GM19193 (cell line): ENCODE data around the gene RIPOR1.

Experiments
- POLR2A ChIP-seq: IDR thresholded peaks from 4 replicates; pipeline ENCODE4 v1.6.1; 2011; ENCODE audit not compliant: insufficient read depth, insufficient read length; ENCODE audit errors: extremely low read depth

The RIPOR1 gene

DNA sequence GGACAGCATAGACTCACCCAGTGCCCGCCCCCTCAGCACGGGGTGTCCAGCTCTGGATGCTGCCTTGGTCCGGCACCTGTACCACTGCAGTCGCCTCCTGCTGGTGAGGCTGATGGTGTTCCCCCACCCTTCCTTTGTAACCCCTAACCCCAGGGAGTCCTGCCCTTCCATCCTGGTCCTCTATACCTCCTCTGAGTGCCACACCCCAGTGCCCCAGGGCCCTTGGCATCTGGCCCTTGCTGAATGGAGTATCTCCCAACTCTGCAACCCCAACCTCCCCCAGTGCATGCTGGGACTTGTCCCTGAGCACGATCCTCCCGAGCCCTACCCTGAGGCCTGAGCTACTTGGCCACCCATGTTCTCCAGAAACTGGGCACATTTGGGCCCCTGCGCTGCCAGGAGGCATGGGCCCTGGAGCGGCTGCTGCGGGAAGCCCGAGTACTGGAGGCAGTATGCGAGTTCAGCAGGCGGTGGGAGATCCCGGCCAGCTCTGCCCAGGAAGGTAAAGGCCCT, 15.8 kb downstream of the RIPOR1 start:
- no peak for TF ChIP-seq POLR2A

DNA sequence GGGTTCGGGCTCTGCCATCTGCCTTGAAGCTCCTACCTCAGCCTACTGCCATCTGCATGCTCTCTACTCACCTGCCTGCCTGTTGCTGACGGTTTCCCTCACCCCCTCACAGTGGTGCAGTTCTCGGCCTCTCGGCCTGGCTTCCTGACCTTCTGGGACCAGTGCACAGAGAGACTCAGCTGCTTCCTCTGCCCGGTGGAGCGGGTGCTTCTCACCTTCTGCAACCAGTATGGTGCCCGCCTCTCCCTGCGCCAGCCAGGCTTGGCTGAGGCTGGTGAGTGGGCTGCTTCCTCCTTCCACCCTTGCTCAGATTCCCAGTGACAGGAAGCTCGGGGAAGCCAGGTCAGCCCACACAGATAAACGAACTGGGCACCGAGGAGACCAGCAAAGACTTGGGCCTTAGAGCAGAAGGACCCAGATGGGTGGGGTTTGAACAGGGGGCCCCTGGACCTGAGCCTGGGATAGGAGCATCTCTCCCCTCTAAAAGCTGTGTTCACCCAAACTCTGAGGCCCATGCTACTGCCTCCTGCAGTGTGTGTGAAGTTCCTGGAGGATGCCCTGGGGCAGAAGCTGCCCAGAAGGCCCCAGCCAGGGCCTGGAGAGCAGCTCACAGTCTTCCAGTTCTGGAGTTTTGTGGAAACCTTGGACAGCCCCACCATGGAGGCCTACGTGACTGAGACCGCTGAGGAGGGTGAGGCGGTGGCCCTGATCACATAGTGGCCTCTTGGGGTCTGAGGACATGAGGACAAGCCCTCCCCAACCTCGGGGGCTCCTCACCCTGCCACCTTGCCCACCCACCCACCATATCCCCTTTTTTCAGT, 16.4 kb downstream of the RIPOR1 start:
- no peak for TF ChIP-seq POLR2A

DNA sequence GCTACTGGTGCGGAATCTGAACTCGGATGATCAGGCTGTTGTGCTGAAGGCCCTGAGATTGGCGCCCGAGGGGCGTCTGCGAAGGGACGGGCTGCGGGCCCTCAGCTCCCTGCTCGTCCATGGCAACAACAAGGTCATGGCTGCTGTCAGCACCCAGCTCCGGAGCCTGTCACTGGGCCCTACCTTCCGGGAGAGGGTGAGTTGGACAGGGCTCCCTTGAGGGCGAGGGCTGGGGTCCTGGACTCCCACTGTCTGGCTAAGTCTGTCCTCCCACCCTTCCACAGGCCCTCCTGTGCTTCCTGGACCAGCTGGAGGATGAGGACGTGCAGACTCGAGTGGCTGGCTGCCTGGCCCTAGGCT, 17.0 kb downstream of the RIPOR1 start:
- TF ChIP-seq POLR2A, result no peak

GRCh38 chr16:67546091-67546501, 17.5 kb downstream of the RIPOR1 start:
- no peak for TF ChIP-seq POLR2A

DNA sequence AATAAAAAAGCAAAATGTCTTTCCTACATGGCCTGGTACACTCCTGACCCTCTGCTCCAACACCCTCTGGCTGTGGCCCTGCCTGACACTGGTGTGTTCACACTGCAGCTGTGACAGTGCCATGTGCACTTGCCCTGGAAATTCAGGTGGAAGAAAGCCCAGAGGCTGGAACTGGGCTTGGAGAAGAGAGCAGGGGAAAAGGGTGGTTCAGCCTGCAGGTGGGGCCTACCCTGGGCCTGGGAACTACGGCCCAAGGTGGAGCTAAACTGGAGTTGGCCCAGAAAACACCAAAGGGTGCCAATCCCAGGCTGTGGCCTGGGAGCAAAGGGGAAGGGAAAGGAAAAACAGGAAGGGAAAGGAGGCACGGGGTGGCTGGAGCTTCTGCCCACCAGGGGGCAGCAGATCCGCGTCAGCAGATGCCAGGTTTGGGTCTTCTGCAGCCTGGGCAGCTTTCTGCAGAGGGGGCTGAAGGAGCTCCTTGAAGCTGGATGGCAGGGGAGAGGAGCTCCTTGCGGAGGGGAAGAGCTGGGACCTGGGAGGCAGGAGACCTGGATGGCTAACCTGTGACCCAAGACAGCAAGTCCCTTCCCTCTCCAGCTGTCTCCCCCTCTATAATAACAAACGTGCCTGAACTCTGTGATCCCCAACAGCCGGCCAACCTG, 18.3 kb downstream of the RIPOR1 start:
- TF ChIP-seq POLR2A, result no peak

- TF ChIP-seq POLR2A, result no peak
These were observed 19.0 kb downstream of the RIPOR1 start for GRCh38 chr16:67547423-67548264.

DNA sequence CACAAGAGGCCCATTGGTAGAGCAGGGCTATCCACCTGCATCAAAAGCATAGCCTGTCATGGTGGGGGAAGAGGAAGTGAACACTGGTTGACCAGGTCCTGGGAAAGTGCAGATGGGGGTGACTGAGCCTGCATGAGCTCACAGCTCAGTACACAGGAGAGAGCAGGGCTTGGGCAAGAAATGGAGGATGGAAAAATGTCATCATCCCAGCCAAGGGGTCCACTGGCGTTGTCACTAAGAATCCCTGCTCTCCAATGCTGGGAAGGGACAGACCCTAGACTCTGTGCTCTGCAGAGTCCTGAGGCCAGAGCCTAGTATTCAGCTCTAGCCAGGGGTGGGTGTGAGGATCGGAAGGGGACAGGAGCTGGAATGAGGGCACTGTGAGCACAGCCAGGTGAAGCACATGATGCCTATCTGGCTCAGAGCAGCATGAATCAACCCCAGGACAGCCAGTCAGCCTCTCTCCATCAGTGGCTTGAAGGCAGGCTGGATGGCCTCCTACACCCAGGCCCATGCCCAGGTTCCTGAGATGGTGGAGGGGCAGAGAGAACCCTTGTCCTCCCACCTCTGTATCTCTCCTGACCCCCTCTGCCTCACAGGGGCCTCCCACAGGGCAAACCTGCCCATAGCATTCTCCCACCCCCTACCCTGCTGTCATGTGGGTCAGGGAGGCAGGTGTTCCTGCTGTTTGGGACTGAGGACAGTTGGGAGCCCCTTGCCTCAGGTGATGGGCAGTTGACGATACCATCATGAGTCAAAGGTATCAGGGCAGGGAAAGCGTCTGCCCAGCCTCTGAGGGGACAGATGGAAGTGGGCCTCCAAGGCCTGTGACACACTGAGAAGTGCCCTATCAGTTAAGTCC, 19.9 kb downstream of the RIPOR1 start:
- no peak for TF ChIP-seq POLR2A

DNA sequence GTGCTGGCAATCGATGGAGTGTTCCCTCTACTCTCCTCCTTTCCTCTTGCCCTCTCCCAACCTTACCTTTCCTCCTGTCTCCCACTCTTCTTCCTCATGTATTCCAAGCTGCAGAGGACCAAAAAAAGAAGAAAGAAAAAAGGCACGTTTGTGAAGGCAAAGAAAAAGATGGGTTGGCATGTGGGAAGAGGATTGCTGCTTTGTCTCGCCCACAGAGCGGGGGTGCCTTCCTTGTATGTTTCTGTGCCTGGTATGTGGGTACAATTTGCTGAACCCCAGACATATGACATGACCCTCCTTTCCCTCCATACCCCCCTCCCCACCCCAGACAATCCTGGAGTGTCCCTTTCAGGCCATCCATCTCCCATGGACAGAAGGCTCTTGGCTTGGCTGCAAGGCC, 20.6 kb downstream of the RIPOR1 start:
- TF ChIP-seq POLR2A, result no peak

DNA sequence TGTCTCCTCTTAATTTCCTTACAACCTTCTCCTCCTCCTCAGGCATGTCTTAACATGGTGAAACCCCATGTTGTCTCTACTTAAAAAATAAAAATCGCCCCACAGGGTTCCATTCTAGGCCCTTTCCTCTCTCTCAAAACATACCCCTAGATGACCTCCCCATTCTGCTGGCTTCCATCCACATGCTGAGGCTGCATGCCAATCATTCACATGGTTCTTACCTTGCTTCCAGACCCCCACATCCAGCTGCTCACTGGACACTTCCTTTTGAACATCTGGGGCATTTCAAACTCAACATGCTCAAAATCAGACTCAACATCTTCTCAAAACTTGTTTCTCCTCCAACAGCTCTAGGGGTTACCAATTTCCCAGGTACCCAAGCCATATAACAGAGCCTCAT, 21.3 kb downstream of the RIPOR1 start:
- no peak for TF ChIP-seq POLR2A

DNA sequence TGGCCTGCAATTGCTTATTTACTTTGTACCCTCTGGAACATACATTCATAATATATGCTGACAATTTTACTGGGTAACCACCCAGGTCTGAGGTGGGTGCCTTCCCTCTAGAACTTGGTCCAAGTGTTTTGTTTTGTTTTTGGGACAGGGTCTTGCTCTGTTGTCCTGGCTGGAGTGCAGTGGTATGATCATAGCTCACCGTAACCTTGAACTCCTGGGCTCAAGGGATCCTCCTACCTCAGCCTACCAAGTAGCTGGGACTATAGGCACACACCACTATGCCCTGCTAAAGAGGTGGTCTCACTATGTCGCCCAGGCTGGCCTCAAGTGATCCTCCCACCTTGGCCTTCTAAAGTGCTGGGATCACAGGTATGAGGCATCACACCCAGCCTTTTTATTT, 22.5 kb downstream of the RIPOR1 start:
- TF ChIP-seq POLR2A, result no peak

DNA sequence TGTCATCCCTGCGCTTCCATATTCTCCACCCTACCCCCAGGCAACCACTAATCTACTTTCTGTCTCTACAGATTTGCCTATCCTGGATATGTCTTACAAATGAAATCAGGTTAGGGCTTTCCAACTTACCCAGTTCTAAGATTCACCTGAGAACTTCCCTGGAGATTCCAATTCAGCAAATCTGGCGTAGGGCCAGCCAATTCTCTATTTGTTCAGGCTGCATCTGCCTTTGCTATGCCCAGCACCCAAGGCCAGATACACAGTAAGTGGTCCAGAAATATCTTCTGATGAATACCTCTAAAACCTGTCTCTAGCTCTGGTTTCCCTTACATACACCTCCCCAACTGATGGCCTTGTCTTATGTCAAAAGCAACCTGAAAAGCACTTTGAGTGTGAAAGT, 23.3 kb downstream of the RIPOR1 start:
- TF ChIP-seq POLR2A, result no peak

- TF ChIP-seq POLR2A, result no peak
These were observed 23.8 kb downstream of the RIPOR1 start for GRCh38 chr16:67552476-67552875.

- TF ChIP-seq POLR2A, result no peak
These were observed 27.2 kb downstream of the RIPOR1 start for GRCh38 chr16:67555795-67556212.

DNA sequence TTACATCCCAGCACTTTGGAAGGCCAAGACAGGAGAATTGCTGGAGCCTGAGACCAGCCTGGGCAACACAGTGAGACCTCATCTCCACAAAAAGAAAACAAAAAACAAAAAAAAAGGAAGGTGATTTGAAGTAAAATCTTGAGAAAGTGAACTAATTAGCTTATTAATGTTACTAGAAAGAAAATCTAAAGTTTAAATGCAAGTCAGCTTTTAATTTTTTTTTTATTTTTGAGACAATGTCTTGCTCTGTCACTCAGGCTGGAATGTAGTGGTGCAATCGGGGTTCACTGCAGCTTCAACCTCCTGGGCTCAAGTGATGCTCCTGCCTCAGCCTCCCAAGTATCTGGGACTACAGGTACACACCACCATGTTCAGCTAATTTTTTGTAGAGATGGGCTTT, 30.2 kb downstream of the RIPOR1 start:
- no peak for TF ChIP-seq POLR2A
